ENCODE measurements around the gene HDDC3. TPM values are rescaled to one million over a fixed set of nuclear protein-coding genes. Genes with fewer than 3 reads are reported as not detected.
"Not testable (repeated sequence)": the region's sequence is repeated elsewhere in the genome, so short reads cannot be mapped to it uniquely, and the experiment has no call there.

Gene HDDC3
- total and polyA plus RNA-seq, 2 donors: 6.8 to 9.7 TPM

DNA sequence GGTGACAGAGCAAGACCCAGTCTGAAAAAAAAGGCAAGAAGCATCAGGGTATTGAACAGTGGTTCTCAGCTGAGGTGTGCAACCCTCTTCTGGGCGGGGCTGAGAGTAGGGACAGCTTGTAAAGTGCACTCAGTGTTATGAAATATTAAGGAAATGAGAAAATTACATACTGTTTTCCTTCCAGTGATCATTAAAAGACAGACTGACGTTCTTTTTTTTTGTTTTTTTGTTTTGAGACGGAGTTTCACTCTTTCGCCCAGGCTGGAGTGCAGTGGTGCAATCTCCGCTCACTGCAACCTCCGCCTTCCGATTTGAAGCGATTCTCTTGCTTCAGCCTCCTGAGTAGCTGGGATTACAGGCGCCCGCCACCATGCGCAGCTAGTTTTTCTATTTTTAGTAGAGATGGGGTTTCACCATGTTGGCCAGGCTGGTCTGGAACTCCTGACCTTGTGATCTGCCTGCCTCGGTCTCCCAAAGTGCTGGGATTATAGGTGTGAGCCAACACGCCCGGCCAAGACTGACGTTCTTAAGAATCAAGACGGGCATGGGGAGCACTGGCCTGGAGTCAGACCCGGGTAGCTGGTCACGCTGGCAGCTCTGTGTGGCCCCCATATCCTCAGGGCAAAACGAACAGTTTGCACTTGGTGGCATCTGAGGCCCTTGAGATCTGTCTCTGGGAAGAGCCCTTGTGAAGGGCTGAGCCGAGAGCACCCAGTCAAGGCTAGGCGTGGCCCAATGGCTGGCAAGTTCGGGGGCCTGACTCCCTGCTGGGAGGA, 17.9 kb downstream of the HDDC3 start:
- H3K4me3 ChIP-seq (ENCODE audit: low read depth, low read length): no peak overlapping the region
- H3K27ac ChIP-seq (ENCODE audit: low read depth): no peak overlapping the region
- H3K4me1 ChIP-seq (ENCODE audit: insufficient read depth): no peaks in the 10 kb centered on the region
- H3K36me3 ChIP-seq (ENCODE audit: insufficient read depth): peaks cover 11% of the 10 kb centered on the region
- DNase-seq (ENCODE audit: extremely low spot score): no peak
- WGBS: 92% methylated on average over 22 of the region's 22 CpGs

DNA sequence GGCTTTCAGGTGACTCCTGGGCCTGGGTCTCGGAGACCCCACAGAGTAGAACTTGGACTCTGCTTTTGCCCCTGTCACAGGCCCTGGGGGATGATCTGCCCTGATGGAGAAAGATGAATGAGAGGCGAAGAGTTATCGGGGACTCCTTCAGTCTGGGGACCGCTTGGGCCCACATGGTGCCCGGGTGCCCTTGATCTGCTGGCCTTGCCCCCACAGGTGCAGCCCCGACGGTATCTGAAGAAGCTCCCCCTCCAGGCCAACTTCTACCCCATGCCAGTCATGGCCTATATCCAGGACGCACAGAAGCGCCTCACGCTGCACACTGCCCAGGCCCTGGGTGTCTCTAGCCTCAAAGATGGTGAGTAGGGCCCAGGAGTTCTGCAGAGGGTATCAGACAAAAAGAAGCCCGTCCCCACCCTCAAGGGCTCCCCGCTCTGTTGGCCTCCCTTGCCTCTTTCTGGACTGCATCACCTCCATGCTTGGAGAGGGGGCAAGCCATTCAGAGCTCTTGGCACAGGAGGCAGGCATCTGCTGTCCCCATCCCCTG, 18.9 kb downstream of the HDDC3 start:
- peaks cover 11% of the 10 kb centered on the region for H3K36me3 ChIP-seq (ENCODE audit: insufficient read depth)
- 94% methylated on average over 12 of the region's 12 CpGs for WGBS

DNA sequence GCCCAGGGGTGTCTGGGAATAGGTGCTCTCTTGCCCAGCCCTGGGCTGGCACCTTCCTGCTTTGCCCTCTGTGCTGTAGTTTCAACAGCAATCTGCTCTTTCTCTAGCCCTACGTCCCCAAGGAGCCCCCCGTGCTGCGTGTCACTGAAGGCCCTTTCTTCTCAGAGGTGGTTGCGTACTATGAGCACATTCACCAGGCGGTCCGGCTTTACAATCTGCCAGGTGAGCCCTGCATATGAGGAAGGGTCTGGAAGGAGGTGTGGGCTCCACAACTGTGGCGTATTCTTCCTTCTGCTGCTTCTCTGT, 19.6 kb downstream of the HDDC3 start:
- DNase-seq (ENCODE audit: extremely low spot score): no peak
- Histone ChIP-seq H3K27ac (ENCODE audit: low read depth) (no peak overlapping the region), H3K36me3 (ENCODE audit: insufficient read depth) (peaks cover 11% of the 10 kb centered on the region), H3K4me1 (ENCODE audit: insufficient read depth) (no peaks in the 10 kb centered on the region), H3K4me3 (ENCODE audit: low read depth, low read length) (no peak overlapping the region)
- WGBS: 95% methylated on average over 7 of the region's 7 CpGs

More for the DNA sequence above, 18.9 kb downstream of the HDDC3 start:
- H3K27ac ChIP-seq (ENCODE audit: low read depth): no peak overlapping the region
- H3K4me3 ChIP-seq (ENCODE audit: low read depth, low read length): no peak overlapping the region
- no peaks in the 10 kb centered on the region for H3K4me1 ChIP-seq (ENCODE audit: insufficient read depth)
- no peak for DNase-seq (ENCODE audit: extremely low spot score)

DNA sequence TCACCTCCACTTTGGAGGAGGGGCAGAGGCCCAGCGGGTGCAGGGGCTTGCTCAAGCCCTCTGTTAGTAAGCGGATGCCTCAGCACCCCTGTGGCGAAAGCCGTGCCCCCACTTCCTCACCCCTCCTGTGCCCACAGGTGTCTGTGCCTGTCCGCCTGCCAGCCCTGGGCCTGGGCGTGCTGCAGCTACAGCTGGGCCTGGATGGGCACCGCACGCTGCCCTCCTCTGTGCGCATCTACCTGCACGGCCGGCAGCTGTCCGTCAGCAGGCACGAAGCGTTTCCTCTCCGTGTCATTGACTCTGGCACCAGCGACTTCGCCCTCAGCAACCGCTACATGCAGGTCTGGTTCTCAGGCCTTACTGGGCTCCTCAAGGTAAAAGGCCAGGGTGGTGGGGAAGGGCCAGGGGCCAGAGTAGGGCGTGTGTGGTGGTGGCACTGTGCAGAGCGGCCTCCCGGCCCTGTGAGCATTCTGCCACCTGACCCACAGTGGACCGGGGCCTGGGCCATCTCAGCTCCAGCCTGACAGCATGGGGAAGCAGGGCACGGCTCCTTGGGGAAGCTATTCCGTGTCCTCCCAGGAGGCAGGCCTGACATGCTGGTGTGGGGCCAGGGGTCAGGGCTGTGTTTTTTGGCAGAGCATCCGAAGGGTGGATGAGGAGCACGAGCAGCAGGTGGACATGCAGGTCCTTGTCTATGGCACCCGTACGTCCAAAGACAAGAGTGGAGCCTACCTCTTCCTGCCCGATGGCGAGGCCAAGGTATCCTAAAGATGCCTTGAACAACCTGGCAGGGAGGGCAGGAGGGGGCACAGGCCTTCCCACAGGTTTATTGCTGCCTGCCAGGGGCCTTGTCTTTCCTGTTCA, 20.2 kb downstream of the HDDC3 start:
- WGBS: 95% methylated on average over 30 of the region's 30 CpGs
- Histone ChIP-seq H3K27ac (ENCODE audit: low read depth) (no peak overlapping the region), H3K4me3 (ENCODE audit: low read depth, low read length) (no peak overlapping the region), H3K4me1 (ENCODE audit: insufficient read depth) (no peaks in the 10 kb centered on the region), H3K36me3 (ENCODE audit: insufficient read depth) (peaks cover 11% of the 10 kb centered on the region)
- DNase-seq (ENCODE audit: extremely low spot score): no peak

DNA sequence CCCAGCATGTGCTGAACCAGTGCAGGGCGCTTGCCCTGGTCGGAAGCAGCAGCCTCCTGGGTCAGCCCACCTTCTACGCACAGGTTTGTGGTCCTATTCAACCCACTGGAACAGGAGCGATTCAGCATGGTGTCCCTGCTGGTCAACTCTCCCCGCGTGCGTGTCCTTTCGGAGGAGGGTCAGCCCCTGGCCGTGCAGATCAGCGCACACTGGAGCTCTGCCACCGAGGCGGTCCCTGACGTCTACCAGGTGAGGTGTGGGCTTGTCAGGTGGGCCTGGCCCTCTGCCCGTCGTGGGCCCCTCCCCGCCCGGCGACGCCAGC, 21.1 kb downstream of the HDDC3 start:
- peaks cover 11% of the 10 kb centered on the region for H3K36me3 ChIP-seq (ENCODE audit: insufficient read depth)
- DNase-seq (ENCODE audit: extremely low spot score): no peak

DNA sequence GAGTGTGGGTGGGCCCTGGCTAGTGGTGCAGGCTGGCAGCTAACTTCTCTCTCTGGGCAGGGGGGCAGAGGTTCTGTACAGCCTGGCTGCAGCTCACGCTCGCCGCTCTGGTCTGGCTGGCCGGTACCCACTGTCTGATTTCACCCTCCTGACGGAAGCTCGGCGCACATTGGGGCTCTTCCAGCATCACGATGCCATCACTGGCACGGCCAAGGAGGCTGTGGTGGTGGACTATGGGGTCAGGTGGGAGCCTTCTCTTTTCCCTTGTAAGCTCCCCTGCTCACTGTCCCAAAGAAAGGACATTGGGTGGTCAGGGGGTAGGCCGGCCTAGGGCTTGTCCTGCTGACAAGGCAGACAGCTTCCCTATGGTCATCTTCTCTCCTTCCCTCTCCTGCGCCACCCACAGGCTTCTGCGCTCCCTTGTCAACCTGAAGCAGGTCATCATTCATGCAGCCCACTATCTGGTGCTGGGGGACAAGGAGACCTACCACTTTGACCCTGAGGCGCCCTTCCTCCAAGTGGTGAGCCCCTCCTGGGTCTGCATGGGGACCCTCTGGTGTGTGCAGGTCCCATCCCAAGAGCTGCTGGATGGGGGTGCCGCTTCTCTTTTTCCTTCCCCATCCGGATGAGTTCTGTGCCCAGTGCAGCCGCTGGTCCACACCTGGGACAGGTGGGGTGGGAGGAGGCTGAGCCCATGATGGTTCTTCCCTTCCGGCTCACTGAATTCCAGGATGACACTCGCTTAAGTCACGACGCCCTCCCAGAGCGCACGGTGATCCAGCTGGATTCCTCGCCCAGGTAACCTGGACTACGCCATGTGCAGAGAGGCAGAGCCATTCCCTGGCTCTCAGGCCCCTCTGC, 21.7 kb downstream of the HDDC3 start:
- peaks cover 11% of the 10 kb centered on the region for H3K36me3 ChIP-seq (ENCODE audit: insufficient read depth)
- no peak for DNase-seq (ENCODE audit: extremely low spot score)
- no peak overlapping the region for H3K27ac ChIP-seq (ENCODE audit: low read depth)
- no peak overlapping the region for H3K4me3 ChIP-seq (ENCODE audit: low read depth, low read length)
- WGBS: 94% methylated on average over 24 of the region's 24 CpGs
- no peaks in the 10 kb centered on the region for H3K4me1 ChIP-seq (ENCODE audit: insufficient read depth)

More for the DNA sequence above, 21.1 kb downstream of the HDDC3 start:
- H3K4me1 ChIP-seq (ENCODE audit: insufficient read depth): no peaks in the 10 kb centered on the region
- no peak overlapping the region for H3K4me3 ChIP-seq (ENCODE audit: low read depth, low read length)
- WGBS: 88% methylated on average over 19 of the region's 19 CpGs
- H3K27ac ChIP-seq (ENCODE audit: low read depth): no peak overlapping the region

DNA sequence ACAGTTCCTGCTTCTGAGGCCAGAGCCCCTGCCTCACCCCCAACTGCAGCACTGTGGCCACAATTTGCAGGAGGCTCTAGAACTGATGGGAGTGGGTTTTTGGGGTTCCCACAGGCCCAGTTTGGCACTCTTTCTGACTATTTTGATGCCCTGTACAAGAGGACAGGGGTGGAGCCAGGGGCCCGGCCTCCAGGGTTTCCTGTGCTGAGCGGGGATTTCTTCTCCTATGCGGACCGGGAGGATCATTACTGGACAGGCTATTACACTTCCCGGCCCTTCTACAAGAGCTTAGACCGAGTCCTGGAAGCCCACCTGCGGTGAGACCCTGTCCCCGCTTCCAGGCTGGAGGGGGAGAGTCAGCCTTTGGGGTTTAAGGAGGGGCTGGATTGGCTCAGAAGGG, 22.4 kb downstream of the HDDC3 start:
- WGBS: 93% methylated on average over 8 of the region's 8 CpGs
- DNase-seq (ENCODE audit: extremely low spot score): no peak
- peaks cover 11% of the 10 kb centered on the region for H3K36me3 ChIP-seq (ENCODE audit: insufficient read depth)

DNA sequence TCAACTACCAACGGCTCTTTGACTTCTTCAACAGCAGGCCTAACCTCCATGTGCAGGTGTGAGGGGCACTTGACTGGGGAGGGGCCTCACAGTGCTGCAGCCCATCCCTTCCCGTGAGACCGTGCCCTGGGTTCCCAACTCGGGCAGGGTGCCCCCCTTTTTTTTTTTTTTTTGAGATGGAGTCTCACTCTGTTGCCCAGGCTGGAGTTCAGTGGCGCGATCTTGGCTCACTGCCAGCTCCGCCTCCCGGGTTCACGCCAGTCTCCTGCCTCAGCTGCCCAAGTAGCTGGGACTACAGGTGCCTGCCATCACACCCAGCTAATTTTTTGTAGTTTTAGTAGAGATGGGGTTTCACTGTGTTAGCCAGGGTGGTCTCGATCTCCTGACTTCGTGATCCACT, 22.9 kb downstream of the HDDC3 start:
- 90% methylated on average over 11 of the region's 11 CpGs for WGBS
- not testable (repeated sequence) for DNase-seq (ENCODE audit: extremely low spot score); H3K4me3 ChIP-seq (ENCODE audit: low read depth, low read length); H3K27ac ChIP-seq (ENCODE audit: low read depth); H3K4me1 ChIP-seq (ENCODE audit: insufficient read depth)
- H3K36me3 ChIP-seq (ENCODE audit: insufficient read depth): peaks cover 11% of the 10 kb centered on the region

More for the DNA sequence above, 22.4 kb downstream of the HDDC3 start:
- Histone ChIP-seq H3K27ac (ENCODE audit: low read depth) (no peak overlapping the region), H3K4me1 (ENCODE audit: insufficient read depth) (no peaks in the 10 kb centered on the region), H3K4me3 (ENCODE audit: low read depth, low read length) (no peak overlapping the region)

DNA sequence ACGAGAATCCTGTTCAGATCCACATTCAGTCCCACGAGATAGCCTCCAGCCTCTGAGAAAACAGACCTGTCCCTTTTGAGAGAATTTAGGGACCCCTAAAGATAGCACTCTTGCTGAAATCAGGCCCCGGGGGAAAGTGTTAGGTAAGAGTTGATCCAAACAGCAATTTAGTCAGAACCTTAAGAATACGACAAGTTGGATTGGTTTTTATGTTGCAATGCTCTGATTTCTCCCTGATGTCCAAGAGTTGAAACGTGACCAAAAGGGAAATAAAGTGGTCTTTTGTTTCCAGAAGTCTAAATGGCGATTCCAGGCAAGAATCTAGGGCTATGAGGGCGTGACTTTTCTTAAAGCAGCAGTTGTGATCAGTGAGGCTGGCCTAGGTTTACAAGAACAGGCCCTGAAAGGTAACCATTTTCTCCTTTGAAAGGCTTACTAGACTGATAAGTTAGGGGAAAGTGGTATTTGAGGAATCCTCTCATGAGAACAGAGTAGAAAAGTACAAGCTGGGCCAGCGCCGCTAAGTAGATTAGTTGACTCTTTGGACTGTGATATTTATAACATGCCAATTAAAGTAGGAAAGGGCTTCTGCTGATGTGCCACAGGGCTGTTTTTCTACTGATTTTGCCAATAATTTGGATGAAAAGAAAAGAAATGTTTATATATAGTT, 24.4 kb downstream of the HDDC3 start:
- Histone ChIP-seq H3K27ac (ENCODE audit: low read depth) (no peak overlapping the region), H3K4me1 (ENCODE audit: insufficient read depth) (no peaks in the 10 kb centered on the region), H3K36me3 (ENCODE audit: insufficient read depth) (peaks cover 9% of the 10 kb centered on the region), H3K4me3 (ENCODE audit: low read depth, low read length) (no peak overlapping the region)
- WGBS: 83% methylated on average over 9 of the region's 9 CpGs
- no peak for DNase-seq (ENCODE audit: extremely low spot score)

DNA sequence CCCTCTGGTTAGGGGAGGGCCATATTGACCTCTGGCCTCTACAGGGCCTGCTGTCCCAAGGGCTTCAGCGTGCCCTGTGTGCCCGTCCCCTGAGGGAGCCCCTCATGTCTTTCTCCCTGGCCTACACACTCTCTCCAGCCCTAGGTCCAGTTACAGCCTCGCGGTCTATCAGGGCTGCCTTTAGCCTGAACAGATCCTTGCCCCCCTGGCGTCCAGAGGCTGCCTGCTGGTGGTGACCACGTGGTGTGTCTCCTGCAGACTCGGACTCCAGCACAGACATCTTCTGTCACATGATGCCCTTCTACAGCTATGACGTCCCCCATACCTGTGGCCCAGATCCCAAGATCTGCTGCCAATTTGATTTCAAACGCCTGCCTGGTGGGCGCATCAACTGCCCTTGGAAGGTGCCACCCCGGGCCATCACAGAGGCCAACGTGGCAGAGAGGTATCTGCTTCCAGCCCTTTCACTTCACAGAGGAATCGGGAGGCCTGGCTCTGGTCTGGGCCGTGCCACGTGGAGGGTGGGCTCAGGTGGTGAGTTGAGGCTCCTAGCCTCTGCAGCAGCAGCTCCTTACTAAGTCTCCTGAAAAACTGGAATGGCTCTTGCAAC, 25.2 kb downstream of the HDDC3 start:
- Histone ChIP-seq H3K27ac (ENCODE audit: low read depth) (no peak overlapping the region), H3K4me1 (ENCODE audit: insufficient read depth) (no peaks in the 10 kb centered on the region), H3K36me3 (ENCODE audit: insufficient read depth) (peaks cover 6% of the 10 kb centered on the region), H3K4me3 (ENCODE audit: low read depth, low read length) (no peak overlapping the region)
- DNase-seq (ENCODE audit: extremely low spot score): no peak
- 79% methylated on average over 15 of the region's 15 CpGs for WGBS

DNA sequence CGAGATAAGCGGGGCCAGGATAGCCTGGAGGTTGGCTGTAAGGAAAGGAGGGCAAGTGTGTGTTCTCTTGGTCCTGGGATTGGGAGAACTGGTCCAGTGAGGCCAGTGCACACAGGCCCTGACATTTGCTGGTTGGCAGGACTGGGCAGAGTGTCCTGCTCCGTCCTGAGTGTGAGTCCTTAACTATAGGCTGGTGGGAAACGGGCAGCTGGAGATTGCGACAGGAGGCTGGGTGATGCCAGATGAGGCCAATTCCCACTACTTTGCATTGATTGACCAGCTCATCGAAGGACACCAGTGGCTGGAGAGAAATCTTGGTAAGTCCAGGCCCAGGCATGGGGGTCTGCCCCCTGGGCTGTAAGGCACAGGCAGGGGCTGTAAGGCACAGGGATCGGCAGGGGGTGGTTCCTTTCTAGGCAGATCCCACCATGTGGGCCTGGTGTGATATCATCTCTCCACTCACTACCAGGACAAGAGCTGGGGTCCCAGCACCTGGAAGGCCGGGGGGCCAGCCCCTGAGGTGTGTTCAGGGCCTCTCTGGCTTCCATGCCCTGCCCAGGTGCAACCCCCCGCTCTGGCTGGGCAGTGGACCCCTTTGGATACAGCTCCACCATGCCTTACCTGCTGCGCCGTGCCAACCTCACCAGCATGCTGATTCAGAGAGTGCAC, 26.0 kb downstream of the HDDC3 start:
- 96% methylated on average over 11 of the region's 11 CpGs for WGBS
- Histone ChIP-seq H3K4me1 (ENCODE audit: insufficient read depth) (no peaks in the 10 kb centered on the region), H3K27ac (ENCODE audit: low read depth) (no peak overlapping the region), H3K36me3 (ENCODE audit: insufficient read depth) (peaks cover 3% of the 10 kb centered on the region), H3K4me3 (ENCODE audit: low read depth, low read length) (no peak overlapping the region)
- no peak for DNase-seq (ENCODE audit: extremely low spot score)
